Vagina (tissue), 2 donors: ENCODE measurements around the gene ZNF425.

Source experiments
- CTCF ChIP-seq, 3 experiments: fragments of 450-650 bp in 2 of 3; fragments of 200-600 bp in 1 of 3; sonication (generic) in 1 of 3; IDR thresholded peaks; one replicate each; pipeline ENCODE4 v1.5.1; 2017 to 2019; ENCODE audit warnings: antibody characterized with exemption in 3 of 3, mild to moderate bottlenecking in 2 of 3, moderate library complexity in 2 of 3
- POLR2A ChIP-seq, 2 donors: fragments of 450-650 bp; IDR thresholded peaks; one replicate each; pipeline ENCODE4 v1.6.1; 2017; ENCODE audit warnings: antibody characterized with exemption in 2 of 2, mild to moderate bottlenecking in 2 of 2, moderate library complexity in 2 of 2
- POLR2AphosphoS5 ChIP-seq, 2 donors: sonication (generic); formaldehyde crosslinking; IDR thresholded peaks; one replicate each; pipeline ENCODE4 v1.9.0; 2017; ENCODE audit warnings: antibody characterized with exemption in 2 of 2, mild to moderate bottlenecking in 2 of 2, low read depth in 1 of 2; ENCODE audit not compliant: insufficient read depth in 1 of 2

DNA sequence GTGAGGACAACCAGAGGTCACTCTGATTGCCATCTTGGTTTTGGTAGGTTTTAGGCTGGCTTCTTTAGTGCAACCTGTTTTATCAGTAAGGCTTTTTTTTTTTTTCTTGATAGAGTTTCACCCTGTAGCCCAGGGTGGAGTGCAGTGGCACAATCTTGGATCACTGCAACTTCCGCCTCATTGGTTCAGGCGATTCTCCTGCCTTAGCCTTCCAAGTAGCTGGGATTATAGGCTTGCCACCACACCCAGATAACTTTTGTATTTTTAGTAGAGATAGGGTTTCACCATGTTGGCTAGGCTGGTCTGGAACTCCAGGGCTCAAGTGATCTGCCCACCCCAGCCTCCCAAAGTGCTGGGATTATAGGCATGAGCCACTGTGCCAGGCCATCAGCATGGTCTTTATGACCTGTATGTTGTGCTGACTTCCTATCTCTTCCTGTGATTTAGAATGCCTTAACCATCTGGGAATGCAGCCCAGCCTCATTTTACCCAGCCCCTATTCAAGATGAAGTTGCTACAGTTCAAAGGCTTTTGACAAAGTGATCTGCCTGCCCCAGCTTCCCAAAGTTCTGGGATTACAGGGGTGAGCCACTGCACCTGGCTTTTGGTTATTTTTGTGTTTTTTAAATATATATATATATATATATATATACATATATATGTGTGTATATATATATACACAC, 7.0 kb upstream of the ZNF425 start:
- TF ChIP-seq POLR2A (IDR thresholded peaks at IDR 0.05) (no peak), CTCF (IDR thresholded peaks at IDR 0.05) (no peak), POLR2AphosphoS5 (IDR thresholded peaks at IDR 0.05; ENCODE audit: insufficient read depth in 1 of 2, low read depth in 1 of 2) (no peak)
